ENCODE measurements around the gene C2CD2. TPM values are rescaled to one million over a fixed set of nuclear protein-coding genes. Genes with fewer than 3 reads are reported as not detected.

The C2CD2 gene
- total and polyA plus RNA-seq, 2 donors: 8.9 to 11.3 TPM

- Histone ChIP-seq H3K4me3 (ENCODE audit: low read length in 2 of 2) (no peak overlapping the region), H3K27me3 (ENCODE audit: control insufficient read depth in 2 of 2, insufficient read depth in 1 of 2, low read length in 1 of 2) (no peaks in the 10 kb centered on the region), H3K9me3 (ENCODE audit: control insufficient read depth in 2 of 2, insufficient read depth in 1 of 2, low read length in 1 of 2) (no peaks in the 10 kb centered on the region), H3K4me1 (ENCODE audit: control insufficient read depth in 2 of 2, insufficient read depth in 2 of 2, low read length in 2 of 2) (no peaks in the 10 kb centered on the region), H3K27ac (ENCODE audit: low read depth in 1 of 2, low read length in 1 of 2) (no peak overlapping the region), H3K36me3 (ENCODE audit: control insufficient read depth in 2 of 2, insufficient read depth in 2 of 2, low read length in 1 of 2) (peaks cover 39 to 68% of the 10 kb centered on the region in 2 donors)
- DNase-seq (ENCODE audit: low read depth in 6 of 9, low spot score in 9 of 9): no peak
- WGBS: 97% methylated on average over 32 of the region's 32 CpGs
These were observed 117.4 kb downstream of the C2CD2 start for GRCh38 chr21:41836166-41837015.

DNA sequence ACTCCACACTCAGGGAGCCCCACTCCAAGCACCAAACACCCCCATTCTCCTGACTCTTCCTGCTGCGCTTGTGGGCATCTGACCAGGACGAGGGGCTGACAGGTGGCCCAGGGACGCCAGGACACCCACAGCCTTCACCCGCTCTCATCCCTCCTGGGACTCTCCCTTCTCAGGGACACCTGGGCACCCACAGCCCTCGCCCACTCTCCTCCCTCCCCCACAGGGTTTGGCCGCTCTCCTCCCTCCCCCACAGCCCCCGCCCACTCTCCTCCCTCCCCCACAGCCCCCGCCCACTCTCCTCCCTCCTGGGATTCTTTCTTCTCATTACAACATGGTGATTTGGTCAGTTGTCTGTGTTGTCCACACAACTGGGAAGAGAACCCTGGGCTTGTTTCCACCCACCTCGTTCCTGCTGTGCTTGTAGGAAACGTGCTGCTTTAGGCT, 118.1 kb downstream of the C2CD2 start:
- H3K9me3 ChIP-seq (ENCODE audit: control insufficient read depth in 2 of 2, insufficient read depth in 1 of 2, low read length in 1 of 2): no peaks in the 10 kb centered on the region
- DNase-seq (ENCODE audit: low read depth in 6 of 9, low spot score in 9 of 9): no peak
- H3K4me1 ChIP-seq (ENCODE audit: control insufficient read depth in 2 of 2, insufficient read depth in 2 of 2, low read length in 2 of 2): no peaks in the 10 kb centered on the region
- peaks cover 39 to 68% of the 10 kb centered on the region in 2 donors for H3K36me3 ChIP-seq (ENCODE audit: control insufficient read depth in 2 of 2, insufficient read depth in 2 of 2, low read length in 1 of 2)
- H3K27ac ChIP-seq (ENCODE audit: low read depth in 1 of 2, low read length in 1 of 2): no peak overlapping the region
- WGBS: 98% methylated on average over 10 of the region's 10 CpGs
- no peak overlapping the region for H3K4me3 ChIP-seq (ENCODE audit: low read length in 2 of 2)
- H3K27me3 ChIP-seq (ENCODE audit: control insufficient read depth in 2 of 2, insufficient read depth in 1 of 2, low read length in 1 of 2): no peaks in the 10 kb centered on the region

Other genes with a start within 250 kb of the C2CD2 start
- gene RIPK4, start 187.0 kb downstream of the C2CD2 start, total RNA-seq: 12.6 TPM
- 9.3 TPM for gene RIPK4, start 187.0 kb downstream of the C2CD2 start, polyA plus RNA-seq
- gene PRDM15, start 74.7 kb downstream of the C2CD2 start, total RNA-seq: 4.0 TPM
- gene PRDM15, start 74.7 kb downstream of the C2CD2 start, polyA plus RNA-seq: 6.1 TPM
- gene ZBTB21, start 56.3 kb upstream of the C2CD2 start, total RNA-seq: 5.4 TPM
- gene ZBTB21, start 56.3 kb upstream of the C2CD2 start, polyA plus RNA-seq: 7.9 TPM
- gene UMODL1, start 117.3 kb upstream of the C2CD2 start, total RNA-seq: 1.7 TPM
- gene UMODL1, start 117.3 kb upstream of the C2CD2 start, polyA plus RNA-seq: 1.4 TPM